HepG2 (cell line): ENCODE measurements around the gene SLC12A1.

ENCODE experiments used
- FOXM1 ChIP-seq: sonication (generic); formaldehyde crosslinking; IDR thresholded peaks from 2 replicates; pipeline ENCODE4 v1.5.0; 2020; ENCODE audit warnings: missing genetic modification reagents
- MTF2 ChIP-seq: sonication (generic); formaldehyde crosslinking; IDR thresholded peaks from 2 replicates; pipeline ENCODE4 v1.5.0; 2020; ENCODE audit warnings: missing genetic modification reagents, borderline replicate concordance
- TAF1 ChIP-seq: sonication (generic); formaldehyde crosslinking; IDR thresholded peaks from 2 replicates; pipeline ENCODE4 v1.4.0; 2020; ENCODE audit warnings: missing genetic modification reagents
- TBX2 ChIP-seq: sonication (generic); formaldehyde crosslinking; IDR thresholded peaks from 2 replicates; pipeline ENCODE4 v1.5.0; 2020; ENCODE audit warnings: missing genetic modification reagents, mild to moderate bottlenecking, borderline replicate concordance
- TF ChIP-seq, protein P1 (sequence below): sonication (generic); formaldehyde crosslinking; IDR thresholded peaks from 2 replicates; pipeline ENCODE4 v1.8.1; 2023; ENCODE audit warnings: mild to moderate bottlenecking, missing genetic modification reagents

DNA sequence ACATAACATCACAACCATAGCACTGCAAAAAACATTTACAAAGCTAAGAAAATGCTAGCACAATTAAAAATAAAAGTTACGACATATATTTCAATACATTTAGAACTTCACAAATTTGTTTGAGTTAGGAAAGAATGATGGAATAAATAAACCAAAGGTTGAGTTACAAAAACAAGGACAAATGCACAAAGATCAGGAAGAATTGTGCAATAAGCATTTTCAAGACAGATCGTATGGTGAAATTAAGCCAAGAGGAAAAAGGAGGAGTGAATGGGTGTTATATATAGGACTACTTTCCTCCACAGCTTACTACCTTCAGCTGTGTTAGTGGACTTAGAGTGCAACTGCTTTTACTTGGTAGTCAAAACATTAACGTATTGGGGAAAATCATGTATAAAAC lies 20.6 kb upstream of the SLC12A1 start:
- no peak for TF ChIP-seq TBX2 (CRISPR knock-in tag)
- TF ChIP-seq MTF2 (CRISPR knock-in tag), result no peak
- no peak for TF ChIP-seq TAF1 (CRISPR knock-in tag)
- no peak for TF ChIP-seq FOXM1 (CRISPR knock-in tag)
- TF ChIP-seq, protein P1, sequence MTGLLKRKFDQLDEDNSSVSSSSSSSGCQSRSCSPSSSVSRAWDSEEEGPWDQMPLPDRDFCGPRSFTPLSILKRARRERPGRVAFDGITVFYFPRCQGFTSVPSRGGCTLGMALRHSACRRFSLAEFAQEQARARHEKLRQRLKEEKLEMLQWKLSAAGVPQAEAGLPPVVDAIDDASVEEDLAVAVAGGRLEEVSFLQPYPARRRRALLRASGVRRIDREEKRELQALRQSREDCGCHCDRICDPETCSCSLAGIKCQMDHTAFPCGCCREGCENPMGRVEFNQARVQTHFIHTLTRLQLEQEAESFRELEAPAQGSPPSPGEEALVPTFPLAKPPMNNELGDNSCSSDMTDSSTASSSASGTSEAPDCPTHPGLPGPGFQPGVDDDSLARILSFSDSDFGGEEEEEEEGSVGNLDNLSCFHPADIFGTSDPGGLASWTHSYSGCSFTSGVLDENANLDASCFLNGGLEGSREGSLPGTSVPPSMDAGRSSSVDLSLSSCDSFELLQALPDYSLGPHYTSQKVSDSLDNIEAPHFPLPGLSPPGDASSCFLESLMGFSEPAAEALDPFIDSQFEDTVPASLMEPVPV (CRISPR knock-in tag), result no peak
